GM18502 (cell line): Measurements from ENCODE around the gene ABCA1.
"Not testable (repeated sequence)": the region's sequence is repeated elsewhere in the genome, so short reads cannot be mapped to it uniquely, and the experiment has no call there.

Experiments
- ATAC-seq: cut with Tn5 transposase; IDR thresholded peaks from one replicate; pipeline ENCODE4 v1.9.1; 2021; ENCODE audit warnings: mild to moderate bottlenecking; ENCODE audit not compliant: unreplicated experiment, poor library complexity

The ABCA1 gene

GRCh38 chr9:104875897-104876296, 52.1 kb downstream of the ABCA1 start:
- no peak for ATAC-seq

GRCh38 chr9:104875320-104875719, 52.6 kb downstream of the ABCA1 start:
- ATAC-seq, result no peak

GRCh38 chr9:104873489-104873850, 54.5 kb downstream of the ABCA1 start:
- no peak for ATAC-seq

GRCh38 chr9:104872656-104873488, 55.1 kb downstream of the ABCA1 start:
- ATAC-seq, result no peak

- ATAC-seq, result no peak
Observed at GRCh38 chr9:104871961-104872527, 55.9 kb downstream of the ABCA1 start.

GRCh38 chr9:104869811-104870210, 58.1 kb downstream of the ABCA1 start:
- ATAC-seq, result no peak

GRCh38 chr9:104868687-104869404, 59.1 kb downstream of the ABCA1 start:
- ATAC-seq, result peak; percentile 97

- no peak for ATAC-seq
Observed at GRCh38 chr9:104868303-104868686, 59.7 kb downstream of the ABCA1 start.

GRCh38 chr9:104866191-104866590, 61.8 kb downstream of the ABCA1 start:
- ATAC-seq, result no peak

- no peak for ATAC-seq
Observed at GRCh38 chr9:104864675-104865104, 63.3 kb downstream of the ABCA1 start.

- ATAC-seq, result peak; percentile 95
Observed at GRCh38 chr9:104863180-104863883, 64.6 kb downstream of the ABCA1 start.

GRCh38 chr9:104861397-104861796, 66.6 kb downstream of the ABCA1 start:
- no peak for ATAC-seq

- no peak for ATAC-seq
Observed at GRCh38 chr9:104860263-104860662, 67.7 kb downstream of the ABCA1 start.

GRCh38 chr9:104858846-104859245, 69.1 kb downstream of the ABCA1 start:
- no peak for ATAC-seq

- no peak for ATAC-seq
Observed at GRCh38 chr9:104858271-104858670, 69.7 kb downstream of the ABCA1 start.

- ATAC-seq, result no peak
Observed at GRCh38 chr9:104856413-104856941, 71.5 kb downstream of the ABCA1 start.

GRCh38 chr9:104855807-104856206, 72.1 kb downstream of the ABCA1 start:
- ATAC-seq, result no peak

GRCh38 chr9:104855258-104855657, 72.7 kb downstream of the ABCA1 start:
- ATAC-seq, result not testable (repeated sequence)

- no peak for ATAC-seq
Observed at GRCh38 chr9:104854613-104855012, 73.3 kb downstream of the ABCA1 start.

GRCh38 chr9:104853683-104854082, 74.3 kb downstream of the ABCA1 start:
- ATAC-seq, result no peak
